C1 segment of cervical spinal cord (tissue), 14 donors: ENCODE measurements around the gene DOCK2.
"Not testable (repeated sequence)": the region's sequence is repeated elsewhere in the genome, so short reads cannot be mapped to it uniquely, and the experiment has no call there.

ENCODE experiments used
- DNase-seq, 14 donors: peaks; one replicate each; lab custom pipeline; 2025; lab: John Stamatoyannopoulos, UW

The DOCK2 gene

DNA sequence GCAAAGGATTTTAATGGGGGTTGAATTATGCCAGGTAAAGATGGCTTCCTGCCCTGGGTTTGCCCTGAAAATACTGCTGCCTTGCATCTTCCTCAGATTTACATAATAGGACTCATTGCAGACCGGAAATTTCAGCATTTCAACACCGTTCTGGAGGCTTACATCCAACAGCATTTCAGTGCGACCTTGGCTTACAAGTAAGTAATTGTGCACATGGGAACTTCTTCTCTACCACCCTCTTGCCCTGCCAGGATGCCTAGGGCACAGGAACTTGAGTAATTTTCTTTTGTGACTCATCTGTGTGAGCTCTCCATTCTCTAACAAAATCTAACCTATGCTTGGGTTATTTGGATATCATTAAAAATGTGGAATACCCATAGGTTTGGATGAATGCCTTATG lies 80.2 kb downstream of the DOCK2 start:
- DNase-seq: no peak

DNA sequence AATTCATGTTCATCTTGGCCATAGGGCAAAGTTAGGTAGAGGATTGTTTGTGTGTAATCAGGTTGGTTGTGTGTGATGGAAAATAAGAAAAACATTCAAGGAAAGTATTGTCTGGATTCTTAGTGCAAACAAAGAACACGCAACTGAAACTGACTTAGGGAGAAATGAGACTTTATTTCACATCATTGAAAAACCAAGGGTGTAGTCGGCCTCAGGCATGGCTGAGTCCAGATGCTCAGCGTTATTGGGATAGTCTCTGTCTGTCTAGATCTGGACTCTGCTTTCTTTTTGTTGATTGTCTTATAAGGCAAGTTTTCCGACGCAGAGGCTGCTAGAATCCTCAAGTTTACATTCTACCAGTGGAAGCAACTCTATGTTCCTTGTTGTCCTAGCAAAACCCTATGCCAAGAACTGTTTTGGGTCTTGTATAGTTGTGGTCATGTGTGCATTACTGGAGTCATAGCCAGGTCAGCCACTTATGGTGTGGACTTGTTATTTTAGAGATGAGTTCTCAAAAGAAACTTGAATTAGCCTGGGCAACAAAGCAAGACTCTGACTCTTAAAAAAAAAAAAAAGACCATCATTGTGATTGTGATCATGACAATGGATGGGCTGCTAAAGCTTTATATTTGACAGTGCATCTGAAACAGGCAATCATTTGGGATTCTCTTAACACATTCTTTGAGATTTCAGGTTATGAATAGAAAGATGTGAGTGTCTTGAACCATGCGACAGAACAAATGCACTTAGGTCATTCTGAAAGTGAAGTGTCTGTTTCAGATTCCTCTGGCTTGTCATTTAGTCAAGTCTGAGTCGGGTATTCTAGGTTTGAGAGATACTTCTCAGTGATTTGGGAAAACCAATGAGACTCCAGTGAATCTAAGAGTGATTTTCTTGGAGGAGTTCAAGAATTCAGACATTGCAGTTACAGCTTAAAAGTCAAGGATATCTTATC lies 82.6 kb downstream of the DOCK2 start:
- no peak for DNase-seq

DNA sequence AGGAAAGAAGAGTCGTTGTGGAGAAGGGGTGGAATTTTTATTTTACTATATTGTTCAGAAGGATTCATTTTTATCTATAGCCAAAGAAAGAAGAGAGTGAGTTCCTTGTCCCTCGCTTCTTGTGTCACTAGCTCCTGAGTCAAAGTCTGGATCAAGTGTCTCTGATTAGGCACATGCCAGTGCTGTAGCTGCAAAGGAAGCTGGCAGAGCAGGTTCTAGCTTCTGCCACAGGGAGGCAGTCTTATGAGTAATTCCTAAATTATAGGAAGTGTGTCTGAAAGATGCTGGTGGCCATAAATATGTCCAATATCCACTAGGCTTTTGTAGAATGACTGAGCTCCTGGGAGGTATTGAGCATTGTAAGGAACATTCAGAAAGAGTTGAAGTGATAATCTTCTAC lies 84.7 kb downstream of the DOCK2 start:
- no peak for DNase-seq

DNA sequence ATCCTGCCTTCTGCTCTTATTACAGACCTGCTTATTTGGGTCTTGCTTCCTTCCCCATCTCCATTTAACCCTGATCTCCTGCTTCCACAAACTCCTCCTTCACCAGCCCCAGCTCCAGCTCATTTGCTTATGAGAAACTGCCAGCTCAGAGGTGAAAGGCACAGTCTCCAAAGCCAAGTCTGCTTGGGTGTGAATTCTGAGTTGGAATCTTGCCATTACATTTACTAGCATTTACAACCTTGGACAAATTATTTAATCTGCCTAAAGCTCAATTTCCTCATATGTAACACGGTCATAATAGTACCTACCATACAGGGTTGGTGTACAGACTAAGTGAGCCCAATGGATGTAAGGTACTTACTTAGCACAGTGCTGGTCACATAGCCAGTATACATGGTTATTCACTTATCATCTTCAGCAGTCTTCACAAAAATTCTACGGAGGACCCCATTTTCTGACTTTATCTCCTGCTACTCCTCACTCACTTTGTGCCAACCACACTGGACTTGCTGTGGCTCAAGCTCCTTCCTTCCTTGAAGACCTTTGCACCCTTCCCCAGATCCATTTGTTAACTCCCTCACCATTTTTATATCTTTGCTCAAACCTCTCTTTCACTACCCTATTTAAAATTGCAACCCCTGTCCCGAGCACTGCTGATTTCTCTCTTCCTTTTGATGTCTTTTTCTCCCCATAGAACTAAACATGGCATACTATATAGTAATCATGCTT lies 86.2 kb downstream of the DOCK2 start:
- DNase-seq: no peak

DNA sequence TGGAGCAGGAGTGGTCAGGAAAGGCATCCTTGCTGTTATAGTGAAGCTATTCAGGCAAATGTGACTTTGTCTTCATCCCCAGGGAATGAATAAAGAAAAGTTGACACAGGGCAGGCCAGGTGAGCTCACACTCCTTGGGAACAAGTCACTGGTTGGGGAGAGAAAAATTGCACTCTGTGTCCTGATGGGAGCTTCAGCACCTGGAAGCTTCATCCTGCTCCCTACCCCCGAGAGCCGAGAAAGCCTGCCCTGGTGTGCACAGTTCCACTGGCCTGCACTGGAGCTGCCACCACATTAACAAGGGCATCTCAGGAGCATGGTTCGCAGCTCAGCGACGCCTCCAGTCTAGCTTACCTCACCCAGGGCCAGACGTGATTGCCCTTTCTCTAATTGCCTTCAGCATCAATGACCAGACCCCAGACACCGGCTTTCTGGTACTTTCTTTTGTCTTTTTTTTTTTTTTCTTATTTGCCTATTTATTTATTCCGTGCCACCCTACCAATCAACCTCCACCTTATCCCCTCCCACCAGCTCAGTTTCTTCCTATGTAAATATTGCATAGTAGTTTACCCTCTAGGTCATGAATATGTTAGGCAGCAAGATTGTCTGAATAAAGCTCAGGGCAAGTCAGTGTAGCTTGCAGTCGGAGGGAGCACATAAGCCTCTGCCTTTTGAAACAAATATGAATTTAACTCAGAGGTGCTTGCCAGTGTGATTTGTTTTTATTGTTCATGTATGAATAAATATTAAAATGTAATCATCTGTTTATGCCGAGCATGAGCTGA lies 87.4 kb downstream of the DOCK2 start:
- no peak for DNase-seq

DNA sequence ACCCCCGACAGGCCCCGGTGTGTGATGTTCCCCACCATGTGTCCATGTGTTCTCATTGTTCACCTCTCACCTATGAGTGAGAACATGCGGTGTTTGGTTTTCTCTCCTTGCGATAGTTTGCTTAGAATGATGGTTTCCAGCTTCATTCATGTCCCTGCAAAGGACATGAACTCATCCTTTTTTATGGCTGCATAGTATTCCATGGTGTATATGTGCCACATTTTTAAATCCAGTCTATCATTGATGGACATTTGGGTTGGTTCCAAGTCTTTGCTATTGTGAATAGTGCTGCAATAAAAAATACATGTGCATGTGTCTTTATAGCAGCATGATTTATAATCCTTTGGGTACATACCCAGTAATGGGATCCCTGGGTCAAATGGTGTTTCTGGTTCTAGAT lies 88.6 kb downstream of the DOCK2 start:
- DNase-seq: not testable (repeated sequence)

DNA sequence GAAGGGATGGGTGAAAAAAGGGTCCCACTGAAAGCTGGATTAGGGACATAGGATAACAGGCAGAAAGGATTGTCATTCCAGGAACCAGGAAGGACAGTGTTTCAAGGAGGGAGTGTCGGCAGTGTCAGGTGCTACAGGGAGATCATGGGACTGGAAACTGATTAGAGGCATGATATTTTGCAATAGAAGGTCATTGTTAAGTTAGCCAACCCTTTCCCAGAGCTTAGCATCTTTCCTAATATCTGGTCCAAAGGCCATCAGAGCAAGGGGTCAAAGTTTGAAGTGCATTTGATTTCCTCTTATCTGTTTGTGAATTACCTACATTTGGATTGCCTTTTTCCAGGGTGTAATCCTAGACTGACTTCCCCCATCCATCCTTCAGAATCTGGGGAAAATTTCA lies 91.3 kb downstream of the DOCK2 start:
- DNase-seq: no peak

DNA sequence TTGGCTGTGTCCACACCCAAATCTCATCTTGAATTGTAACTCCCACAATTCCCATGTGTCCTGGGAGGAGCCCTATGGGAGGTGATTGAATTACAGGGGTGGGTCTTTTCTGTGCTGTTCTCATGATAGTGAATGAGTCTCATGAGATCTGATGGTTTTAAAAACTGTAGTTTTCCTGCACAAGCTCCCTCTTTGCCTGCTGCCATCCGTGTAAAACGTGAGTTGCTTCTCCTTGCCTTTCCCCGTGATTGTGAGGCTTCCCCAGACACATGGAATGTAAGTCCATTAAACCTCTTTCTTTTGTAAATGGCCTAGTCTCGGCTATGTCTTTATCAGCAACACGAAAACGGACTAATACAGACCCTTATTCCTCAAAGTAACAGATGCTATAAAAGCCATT lies 94.1 kb downstream of the DOCK2 start:
- no peak for DNase-seq

DNA sequence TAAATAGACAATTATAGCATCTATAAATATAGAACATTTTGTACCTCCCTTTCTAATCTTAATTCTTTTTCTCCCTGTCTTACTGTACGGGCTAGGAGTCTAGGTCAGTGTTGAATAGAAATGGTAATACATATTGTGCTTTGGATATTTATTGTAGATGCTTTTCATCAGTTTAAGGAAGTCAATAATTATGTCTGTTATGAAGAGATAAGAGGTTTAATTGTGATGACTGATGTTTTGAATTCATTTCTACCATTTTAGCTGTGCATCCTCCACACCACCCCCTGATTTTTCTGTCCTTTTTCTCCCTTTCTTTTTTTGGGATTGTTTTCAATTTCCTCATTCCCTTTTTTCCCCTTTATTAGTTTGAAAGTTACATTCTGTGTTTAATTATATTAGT lies 95.8 kb downstream of the DOCK2 start:
- no peak for DNase-seq

DNA sequence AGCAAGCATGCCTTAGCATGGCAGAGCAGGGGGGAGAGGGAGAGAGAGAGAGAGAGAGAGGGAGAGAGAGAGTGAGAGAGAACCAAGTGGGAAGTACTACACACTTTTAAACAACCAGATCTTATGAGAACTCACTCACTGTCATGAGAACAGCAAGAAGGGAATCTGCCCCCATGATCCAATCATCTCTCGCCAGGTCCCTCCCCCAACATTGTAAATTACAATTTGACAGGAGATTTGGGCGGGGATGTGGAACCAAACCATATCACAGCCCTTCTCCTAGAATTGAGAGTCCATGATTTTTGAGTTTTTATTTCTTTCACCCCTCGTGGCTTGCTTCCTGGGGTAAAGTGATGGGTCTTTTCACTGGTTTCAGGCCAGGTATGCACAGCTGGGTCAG lies 98.8 kb downstream of the DOCK2 start:
- DNase-seq: no peak

DNA sequence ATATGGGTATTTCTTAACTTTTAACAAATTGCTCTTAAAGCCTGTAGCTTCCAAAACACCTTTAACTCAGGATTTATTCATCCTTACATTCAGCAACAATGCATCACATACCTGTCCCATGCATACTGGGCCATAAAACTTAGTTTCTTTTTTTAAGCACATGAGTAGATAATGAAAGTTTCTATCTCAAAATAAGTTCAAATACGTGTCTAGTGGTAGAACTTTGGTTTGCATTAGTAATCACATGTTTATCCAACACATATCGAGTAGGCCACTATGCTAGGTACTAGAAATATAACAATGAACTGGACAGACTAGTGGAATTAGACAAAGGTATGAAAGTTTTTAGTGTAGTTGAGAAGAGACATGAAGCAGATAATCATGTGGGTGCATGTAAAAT lies 99.6 kb downstream of the DOCK2 start:
- DNase-seq: no peak

DNA sequence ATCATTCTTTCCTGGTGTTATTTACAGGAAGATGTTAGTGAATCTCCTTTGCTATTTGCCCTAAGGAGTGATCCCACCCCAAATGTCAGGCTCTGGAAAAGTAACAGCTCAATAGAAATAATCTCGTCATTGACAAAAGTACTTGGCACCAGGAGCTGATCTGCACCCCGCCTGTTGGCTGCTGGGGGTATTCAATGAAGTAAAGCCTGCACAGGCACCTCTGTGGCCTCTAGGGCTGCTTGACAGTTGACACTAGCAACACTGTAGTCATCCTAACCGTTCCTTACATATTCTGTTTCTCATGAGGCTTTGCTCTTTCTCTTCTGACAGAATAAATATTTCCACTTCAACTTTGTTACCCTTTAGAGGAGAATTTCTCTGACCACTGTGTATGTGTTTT lies 103.4 kb downstream of the DOCK2 start:
- DNase-seq: no peak

DNA sequence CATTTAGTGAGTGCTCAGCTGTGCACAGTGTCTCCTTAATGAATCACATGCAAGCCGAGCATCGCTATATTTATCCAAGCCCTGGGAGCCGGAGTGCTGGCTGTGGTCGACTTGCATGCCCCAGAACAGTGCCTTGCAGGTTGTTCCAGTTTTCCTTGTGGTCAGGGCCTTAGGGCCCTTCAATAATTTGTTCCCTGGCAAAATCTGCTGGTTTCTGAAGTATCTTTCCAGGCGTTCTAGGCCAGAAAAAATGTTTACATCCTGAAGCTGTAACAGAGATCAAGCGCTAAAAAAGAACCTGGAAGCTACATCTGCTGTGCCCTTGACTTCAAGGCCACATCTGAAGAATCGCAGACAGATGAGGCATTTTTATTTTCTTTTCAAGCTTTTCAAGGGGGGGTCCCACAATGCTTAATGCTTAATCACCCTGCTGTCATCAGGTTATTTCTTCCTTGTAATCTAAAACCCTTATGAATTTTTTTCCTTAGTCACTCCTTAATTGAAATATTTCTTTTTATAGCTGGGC lies 105.8 kb downstream of the DOCK2 start:
- DNase-seq: no peak

DNA sequence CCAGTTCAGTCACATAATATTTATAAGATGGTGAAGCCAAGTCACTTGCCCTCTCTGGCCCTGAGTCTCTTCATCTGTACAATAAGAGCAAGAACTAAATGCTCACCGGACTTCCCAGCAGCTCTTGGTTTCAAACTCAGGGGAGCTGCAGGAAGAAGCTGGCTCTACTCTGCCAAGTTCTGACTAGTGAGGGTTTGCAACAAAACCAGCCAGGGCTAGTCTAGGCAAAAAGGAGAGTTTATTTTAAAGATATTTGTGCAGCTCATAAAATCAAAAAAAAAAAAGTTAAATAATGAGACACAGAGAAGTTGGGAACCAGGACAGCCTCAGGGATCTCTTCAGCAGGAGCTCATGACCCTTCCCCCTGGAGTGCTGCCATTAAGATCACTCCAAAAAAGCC lies 107.3 kb downstream of the DOCK2 start:
- DNase-seq: no peak

DNA sequence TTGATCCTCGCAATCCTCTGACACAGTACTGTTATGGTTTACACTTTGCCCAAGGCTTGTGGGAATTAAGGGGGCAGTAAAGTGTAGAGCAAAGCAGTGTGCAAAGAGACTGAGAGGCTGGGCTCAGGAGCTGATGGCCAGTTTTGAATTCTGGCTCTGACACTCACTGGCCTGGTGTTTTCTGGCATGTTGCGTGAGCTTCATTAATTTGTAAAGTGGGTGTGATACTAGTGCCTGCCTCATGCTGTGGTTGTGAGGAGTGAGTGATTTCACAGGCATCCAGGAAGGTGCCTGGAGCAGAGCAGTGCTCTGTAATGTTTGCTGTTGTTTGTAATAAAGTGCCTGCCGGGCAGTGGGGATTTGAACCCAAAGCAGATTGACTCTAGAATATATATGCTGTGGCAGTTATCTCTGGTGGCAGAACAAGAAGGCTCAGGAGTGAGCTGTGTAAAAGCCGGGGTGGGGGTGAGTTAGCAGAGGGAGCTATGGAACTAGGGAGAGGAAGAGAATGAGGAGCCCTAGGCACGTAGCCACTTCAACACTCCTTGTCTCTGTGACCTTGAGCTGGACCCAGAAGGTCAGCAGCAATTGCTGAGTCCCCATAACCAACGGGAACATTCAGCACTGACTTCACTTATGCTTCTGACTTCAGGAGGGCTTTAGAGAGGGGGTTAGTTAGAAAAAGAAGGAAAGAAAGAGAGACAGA lies 108.5 kb downstream of the DOCK2 start:
- no peak for DNase-seq

DNA sequence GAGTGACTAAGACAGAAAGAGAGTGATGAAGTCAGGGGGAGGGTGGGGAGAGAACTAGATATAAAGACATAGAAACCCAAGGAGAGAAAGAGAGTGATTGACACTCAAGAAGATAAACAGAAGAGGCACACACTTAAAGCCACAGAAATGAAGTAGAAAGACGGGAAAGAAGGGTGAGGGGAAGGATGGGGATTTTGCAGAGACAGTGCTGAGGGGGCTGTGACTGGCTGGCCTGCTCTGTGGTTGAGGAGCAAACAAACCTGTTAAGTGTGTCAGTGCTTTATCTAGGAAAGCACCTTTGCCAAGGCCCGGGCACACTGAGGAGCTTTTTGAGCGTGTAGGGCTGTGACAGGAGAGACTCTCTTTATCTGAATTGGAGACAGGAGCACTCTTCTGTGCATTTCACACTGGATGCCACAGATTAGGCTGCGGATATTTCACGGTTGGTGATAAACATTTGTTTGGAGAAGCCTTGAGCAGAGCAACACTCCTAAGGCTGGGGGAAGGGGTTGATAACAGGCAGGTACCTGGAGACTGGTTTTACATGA lies 109.1 kb downstream of the DOCK2 start:
- DNase-seq: no peak

DNA sequence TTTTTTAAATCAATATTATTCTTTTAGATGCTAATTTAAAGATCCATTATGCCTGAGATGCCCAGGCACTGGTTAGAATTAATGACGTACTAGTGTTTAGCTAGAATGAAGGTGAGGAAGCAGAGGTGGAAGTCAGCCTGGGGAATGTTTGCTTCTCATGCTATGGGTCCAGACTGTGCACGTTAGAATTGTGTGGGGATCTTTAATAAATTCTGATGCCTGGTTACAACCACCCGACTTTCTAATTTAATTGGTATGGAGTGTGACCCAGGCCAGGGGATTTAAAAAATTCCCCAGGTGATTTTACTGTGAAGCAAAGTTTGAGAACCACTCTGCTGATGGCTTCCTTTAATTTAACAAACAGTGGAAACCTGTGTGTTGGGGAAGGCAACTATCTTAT lies 111.1 kb downstream of the DOCK2 start:
- no peak for DNase-seq

DNA sequence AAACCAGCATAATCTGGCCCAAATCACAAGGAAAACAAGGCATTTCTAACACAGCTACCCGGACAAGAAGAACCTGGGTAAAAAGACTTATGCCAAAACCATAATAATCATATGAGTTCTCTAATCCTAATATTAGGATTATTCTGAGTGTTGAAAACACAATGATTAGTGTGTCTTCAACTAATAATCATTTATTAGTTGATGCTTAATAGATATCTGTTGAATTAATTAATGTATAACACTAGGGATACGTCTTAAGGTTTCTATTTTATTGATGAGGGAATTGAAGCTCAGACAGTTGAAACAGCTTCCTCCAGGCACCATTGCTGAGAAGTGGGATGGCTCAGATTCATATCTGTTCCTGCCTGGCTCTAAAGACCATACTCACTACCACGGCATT lies 112.2 kb downstream of the DOCK2 start:
- no peak for DNase-seq

DNA sequence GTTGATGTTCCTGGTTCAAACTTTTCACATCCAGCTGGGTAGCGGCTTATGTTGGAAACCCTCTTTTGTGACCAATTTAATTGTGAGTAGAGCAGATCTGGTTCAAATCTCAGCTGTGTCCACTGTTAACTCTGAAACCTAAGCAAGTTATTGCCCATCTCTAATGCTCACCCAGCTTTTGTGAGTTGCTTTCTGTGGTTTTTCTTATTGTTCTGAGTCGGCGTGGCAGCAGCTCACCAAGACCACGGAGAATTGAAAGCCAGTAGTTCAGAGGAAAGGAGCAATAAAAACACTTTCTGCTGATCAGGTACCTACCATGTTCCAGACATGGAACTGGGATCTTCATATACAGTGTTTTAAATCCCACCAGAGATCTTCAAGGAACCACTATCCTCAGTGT lies 114.4 kb downstream of the DOCK2 start:
- no peak for DNase-seq

DNA sequence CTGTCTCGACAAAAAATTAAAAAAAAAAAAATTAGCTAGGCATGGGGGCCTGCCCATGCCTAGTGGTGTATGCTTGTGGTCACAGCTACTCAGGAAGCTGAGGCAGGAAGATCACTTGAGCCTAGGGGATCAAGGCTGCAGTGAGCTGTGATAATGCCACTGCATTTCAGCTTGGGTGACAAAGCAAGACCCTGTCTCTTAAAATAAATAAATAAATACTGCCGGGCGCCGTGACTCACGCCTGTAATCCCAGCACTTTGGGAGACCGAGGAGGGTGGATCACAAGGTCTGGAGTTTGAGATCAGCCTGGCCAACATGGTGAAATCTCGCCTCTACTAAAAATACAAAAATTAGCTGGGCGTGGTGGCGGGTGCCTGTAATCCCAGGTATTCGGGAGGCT lies 115.5 kb downstream of the DOCK2 start:
- DNase-seq: not testable (repeated sequence)

DNA sequence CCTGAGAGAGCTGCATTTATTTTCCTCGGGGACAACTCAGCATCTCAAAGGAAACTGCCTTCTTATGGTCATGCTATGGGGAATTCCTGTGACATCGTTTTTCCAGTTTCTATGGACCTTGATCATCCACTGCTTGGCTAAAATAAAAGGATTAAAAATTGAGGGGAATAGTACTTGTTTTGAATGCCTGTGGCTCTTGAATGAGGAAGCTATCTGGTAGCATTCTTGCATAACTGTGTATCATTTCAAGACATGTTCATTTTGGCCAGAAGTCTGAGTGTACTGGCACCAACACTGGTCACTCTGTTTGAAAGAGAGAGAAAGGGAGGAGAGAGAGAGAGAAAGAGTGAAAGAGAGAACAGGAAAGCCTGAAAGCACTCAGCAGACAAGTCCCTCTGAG lies 116.7 kb downstream of the DOCK2 start:
- DNase-seq: no peak
